HG02678 (cell line): ENCODE measurements around the gene A1BG.
"Not testable (repeated sequence)": the region's sequence is repeated elsewhere in the genome, so short reads cannot be mapped to it uniquely, and the experiment has no call there.

ENCODE experiments used
- ATAC-seq: cut with Tn5 transposase; IDR thresholded peaks from one replicate; pipeline ENCODE4 v1.9.1; 2021; ENCODE audit warnings: mild to moderate bottlenecking, moderate library complexity; ENCODE audit not compliant: unreplicated experiment

A1BG gene

DNA sequence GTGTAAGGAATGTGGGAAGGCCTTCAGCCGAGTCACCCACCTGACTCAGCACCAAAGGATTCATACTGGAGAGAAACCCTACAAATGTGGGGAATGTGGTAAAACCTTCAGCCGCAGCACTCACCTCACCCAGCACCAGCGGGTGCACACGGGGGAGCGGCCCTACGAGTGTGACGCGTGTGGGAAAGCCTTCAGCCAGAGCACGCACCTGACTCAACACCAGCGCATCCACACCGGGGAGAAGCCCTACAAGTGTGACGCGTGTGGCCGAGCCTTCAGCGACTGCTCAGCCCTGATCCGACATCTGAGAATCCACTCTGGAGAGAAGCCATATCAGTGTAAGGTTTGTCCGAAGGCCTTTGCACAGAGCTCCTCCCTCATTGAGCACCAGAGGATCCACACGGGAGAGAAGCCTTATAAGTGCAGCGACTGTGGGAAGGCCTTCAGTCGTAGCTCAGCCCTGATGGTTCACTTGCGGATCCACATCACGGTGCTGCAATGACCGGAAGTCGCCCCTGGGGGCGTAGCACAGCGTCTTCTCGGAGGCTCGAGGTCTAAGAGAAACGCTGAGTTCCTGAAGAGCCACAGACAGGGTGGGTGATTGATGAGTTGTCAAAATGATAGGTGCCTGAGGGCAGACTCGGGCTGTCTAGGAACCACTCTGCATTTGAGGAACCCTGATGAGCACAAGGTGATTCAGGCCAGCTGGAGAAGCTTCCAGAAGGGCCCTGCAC is 14.3 kb downstream of the A1BG start:
- ATAC-seq, result no peak

GRCh38 chr19:58338336-58338735 is 15.0 kb downstream of the A1BG start:
- no peak for ATAC-seq

DNA sequence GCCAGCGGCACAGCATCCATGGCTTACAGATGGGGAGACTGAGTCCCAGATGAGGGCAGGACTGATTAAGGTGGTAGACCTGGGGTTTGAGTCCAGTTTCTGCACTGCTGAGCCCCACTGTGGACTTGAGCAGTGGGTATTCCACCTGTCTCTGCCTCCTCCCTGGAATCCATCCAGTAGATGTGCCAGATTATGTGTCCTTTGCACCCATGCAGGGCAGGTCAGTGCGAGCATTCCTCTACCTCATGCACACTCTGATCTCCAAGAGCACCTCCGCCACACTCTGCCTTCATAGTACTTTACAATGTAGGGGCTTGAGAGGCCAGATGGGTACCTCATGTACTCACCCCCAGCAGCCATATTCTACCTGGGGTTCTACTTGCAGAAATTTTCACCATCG is 16.5 kb downstream of the A1BG start:
- ATAC-seq, result no peak

GRCh38 chr19:58336216-58336615 is 17.1 kb downstream of the A1BG start:
- ATAC-seq, result no peak

DNA sequence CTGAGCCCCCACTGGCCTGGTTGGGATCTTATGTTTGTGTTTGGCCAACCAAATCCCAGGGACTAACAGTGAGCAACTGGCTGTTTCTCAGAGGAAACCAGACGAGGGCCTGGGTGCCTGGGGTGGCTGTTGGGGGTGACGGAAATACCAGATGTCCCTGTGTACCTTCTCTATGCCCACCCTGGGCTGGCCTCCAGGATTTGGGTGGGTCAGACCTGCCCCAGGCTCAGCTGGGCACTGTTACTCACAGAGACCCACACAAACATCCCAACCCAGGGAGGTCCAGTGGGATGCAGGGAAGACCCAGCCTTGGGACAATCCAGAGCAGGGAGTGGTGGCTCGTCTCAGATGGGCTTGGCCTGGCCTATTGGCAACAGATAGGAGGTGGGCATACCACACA is 17.7 kb downstream of the A1BG start:
- no peak for ATAC-seq

DNA sequence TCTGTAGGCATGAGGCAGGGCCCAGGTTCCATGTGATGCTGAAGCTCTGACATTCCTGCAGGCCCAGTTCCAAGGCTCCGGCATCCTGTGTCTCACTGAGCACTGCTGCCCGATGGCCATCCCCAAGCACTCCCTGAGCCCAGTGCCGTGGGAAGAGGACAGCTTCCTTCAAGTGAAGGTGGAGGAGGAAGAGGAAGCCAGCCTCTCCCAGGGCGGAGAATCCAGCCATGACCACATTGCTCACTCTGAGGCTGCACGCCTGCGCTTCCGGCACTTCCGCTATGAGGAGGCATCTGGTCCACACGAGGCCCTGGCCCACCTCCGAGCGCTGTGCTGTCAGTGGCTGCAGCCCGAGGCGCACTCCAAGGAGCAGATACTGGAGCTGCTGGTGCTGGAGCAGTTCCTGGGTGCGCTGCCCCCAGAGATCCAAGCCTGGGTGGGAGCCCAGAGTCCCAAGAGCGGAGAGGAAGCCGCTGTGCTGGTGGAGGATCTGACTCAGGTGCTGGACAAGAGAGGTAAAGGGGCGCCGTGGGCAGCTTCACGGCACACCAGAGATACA is 18.5 kb downstream of the A1BG start:
- no peak for ATAC-seq

DNA sequence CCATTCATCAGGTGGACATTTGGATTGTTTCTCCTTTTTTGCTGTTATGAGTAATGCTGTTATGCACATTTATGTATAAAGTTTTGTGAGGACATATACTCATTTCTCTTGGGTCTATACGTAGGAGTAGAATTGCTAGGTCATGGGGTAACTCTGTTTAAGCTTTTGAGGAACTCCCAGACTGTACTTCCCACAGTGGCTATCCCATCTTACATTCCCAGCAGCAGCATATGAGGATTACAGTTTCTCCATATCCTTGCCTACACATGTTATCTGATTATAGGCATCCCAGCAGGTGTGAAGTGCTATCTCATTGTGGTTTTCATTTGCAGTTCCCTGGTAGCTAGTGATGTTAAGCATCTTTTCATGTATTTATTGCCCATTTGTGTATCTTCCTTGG is 20.6 kb downstream of the A1BG start:
- no peak for ATAC-seq

- ATAC-seq, result no peak
Observed at GRCh38 chr19:58330458-58330857, 22.8 kb downstream of the A1BG start.

- no peak for ATAC-seq
Observed at GRCh38 chr19:58328999-58329398, 24.3 kb downstream of the A1BG start.

- peak; percentile 91 for ATAC-seq
Observed at GRCh38 chr19:58326914-58327726, 26.2 kb downstream of the A1BG start, which contains the start of gene ZSCAN22. Gene ZSCAN22 (plus strand): TSS chr19:58326994. CDS start chr19:58334803, 7,809 bp downstream.

GRCh38 chr19:58326501-58326913 is 26.8 kb downstream of the A1BG start:
- no peak for ATAC-seq

DNA sequence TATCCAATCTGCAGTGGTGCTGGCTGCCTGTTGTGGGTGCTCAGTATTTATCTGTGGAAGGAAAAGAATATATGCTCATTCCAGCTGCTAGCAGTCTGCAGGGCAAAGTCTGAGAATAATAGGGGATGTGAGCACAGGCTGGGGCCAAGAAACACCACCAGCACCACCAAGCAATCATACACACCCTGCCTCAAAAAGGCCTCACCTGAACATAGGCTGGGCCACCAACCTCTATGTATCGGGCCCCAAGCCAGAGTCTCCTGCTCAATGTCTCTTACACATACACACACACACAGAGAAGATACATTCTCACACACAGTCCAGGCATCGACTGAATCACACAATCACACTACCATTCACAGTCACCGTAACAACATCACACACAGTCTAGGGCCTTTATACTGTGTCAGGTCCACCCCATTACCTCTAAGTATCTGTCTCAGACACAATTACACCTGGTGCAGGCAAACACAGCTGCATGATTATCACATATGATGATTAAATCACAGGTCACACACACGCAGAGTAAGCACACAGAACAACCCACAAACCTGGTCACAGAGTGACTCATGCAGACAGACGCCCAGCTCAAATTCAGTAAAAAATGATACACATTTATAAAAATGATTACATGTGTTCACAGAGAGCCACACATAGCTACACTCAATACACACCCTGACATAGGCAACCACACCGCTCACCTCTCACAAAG is 27.8 kb downstream of the A1BG start:
- ATAC-seq, result no peak

GRCh38 chr19:58319241-58319640 is 34.1 kb downstream of the A1BG start:
- ATAC-seq, result no peak

- no peak for ATAC-seq
Observed at GRCh38 chr19:58318297-58318696, 35.0 kb downstream of the A1BG start.

- no peak for ATAC-seq
Observed at GRCh38 chr19:58317476-58318072, 35.7 kb downstream of the A1BG start.

- no peak for ATAC-seq
Observed at GRCh38 chr19:58315580-58315979, 37.7 kb downstream of the A1BG start.

- no peak for ATAC-seq
Observed at GRCh38 chr19:58311345-58311865, 41.9 kb downstream of the A1BG start.

DNA sequence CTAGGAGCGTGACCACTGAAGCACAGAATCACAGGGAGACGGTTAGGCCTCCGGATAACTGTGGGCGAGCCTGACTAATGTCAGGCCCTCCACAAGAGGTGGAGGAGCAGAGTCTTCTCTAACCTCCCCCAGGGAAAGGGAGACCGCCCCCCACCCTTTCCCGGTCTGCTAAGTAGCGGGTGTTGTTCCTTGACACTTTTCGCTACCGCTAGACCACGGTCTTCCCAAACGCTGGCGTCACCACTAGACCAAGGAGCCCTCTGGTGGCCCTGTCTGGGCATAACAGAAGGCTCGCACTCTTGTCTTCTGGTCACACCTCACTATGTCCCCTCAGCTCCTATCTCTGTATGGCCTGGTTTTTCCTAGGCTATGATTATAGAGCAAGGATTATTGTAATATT is 42.6 kb downstream of the A1BG start:
- ATAC-seq, result not testable (repeated sequence)

- no peak for ATAC-seq
Observed at GRCh38 chr19:58307736-58308135, 45.6 kb downstream of the A1BG start.

DNA sequence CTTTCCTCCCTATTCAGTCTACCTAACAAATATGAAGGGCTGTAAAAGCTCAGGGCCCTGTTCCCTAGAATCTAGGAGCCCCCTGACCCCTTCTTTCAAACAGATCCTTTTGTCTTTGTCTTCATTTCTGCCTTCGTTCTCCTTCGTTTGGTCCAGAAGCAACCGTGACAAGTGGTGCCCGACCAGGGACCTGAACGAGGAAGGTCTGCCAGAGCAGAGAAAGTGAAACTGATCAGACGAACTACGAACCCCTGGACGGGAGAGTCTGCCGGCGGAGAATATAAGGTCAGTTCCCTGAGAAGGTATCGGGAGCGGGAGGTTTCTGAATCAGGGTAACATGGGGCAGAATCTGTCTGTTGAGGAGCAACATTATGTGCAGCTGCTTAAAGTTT is 47.4 kb downstream of the A1BG start:
- ATAC-seq, result no peak
